Neural progenitor cell (in vitro differentiated cells): ENCODE measurements around the gene CCDC14. TPM values are rescaled to one million over a fixed set of nuclear protein-coding genes. Genes with fewer than 3 reads are reported as not detected.

Experiments used
- DNase-seq: peaks from one replicate; pipeline ENCODE4 v3.0.0-alpha.2; 2016; ENCODE audit warnings: low spot score
- H2AFZ ChIP-seq: fragments of 200-600 bp; sonication (generic); replicated peaks from 2 replicates; pipeline ENCODE4 v1.6.1; 2016; ENCODE audit warnings: antibody characterized with exemption
- H3F3A ChIP-seq: fragments of 200-600 bp; sonication (generic); 2 replicates; pipeline ENCODE4 v1.6.1; 2016; ENCODE audit warnings: antibody characterized with exemption, low read depth
- H3K27ac ChIP-seq: fragments of 200-600 bp; sonication (generic); 2 replicates; pipeline ENCODE4 v1.5.1; 2016; ENCODE audit warnings: mild to moderate bottlenecking
- H3K27me3 ChIP-seq: fragments of 200-600 bp; sonication (generic); 2 replicates; pipeline ENCODE4 v1.6.1; 2016; ENCODE audit warnings: mild to moderate bottlenecking, moderate library complexity
- H3K36me3 ChIP-seq: fragments of 200-600 bp; sonication (generic); 2 replicates; pipeline ENCODE4 v1.5.1; 2016
- H3K4me1 ChIP-seq: fragments of 200-600 bp; sonication (generic); 2 replicates; pipeline ENCODE4 v1.6.1; 2016; ENCODE audit warnings: mixed run types
- H3K4me2 ChIP-seq: fragments of 200-600 bp; sonication (generic); 2 replicates; pipeline ENCODE4 v1.6.1; 2016
- H3K4me3 ChIP-seq: fragments of 200-600 bp; sonication (generic); 2 replicates; pipeline ENCODE4 v1.5.1; 2016
- H3K79me2 ChIP-seq: fragments of 200-600 bp; sonication (generic); 2 replicates; pipeline ENCODE4 v1.6.1; 2016; ENCODE audit warnings: low read depth
- H3K9ac ChIP-seq: fragments of 200-600 bp; sonication (generic); 2 replicates; pipeline ENCODE4 v1.6.1; 2016
- H3K9me3 ChIP-seq: fragments of 200-600 bp; sonication (generic); 2 replicates; pipeline ENCODE4 v1.5.1; 2016; ENCODE audit warnings: low read depth
- H4K20me1 ChIP-seq: fragments of 200-600 bp; sonication (generic); 2 replicates; pipeline ENCODE4 v1.6.1; 2016; ENCODE audit warnings: low read depth
- H3K27ac Mint-ChIP-seq: 3 replicates; pipeline ENCODE4 v1.8.0; 2021; ENCODE audit warnings: mixed read lengths
- H3K27me3 Mint-ChIP-seq: 2 replicates; pipeline ENCODE4 v1.8.0; 2022; ENCODE audit warnings: low read depth, mild to moderate bottlenecking, inconsistent platforms, moderate library complexity, mixed read lengths; ENCODE audit not compliant: insufficient read depth
- H3K36me3 Mint-ChIP-seq: 3 replicates; pipeline ENCODE4 v1.8.0; 2021; ENCODE audit warnings: mixed read lengths
- H3K4me1 Mint-ChIP-seq: 3 replicates; pipeline ENCODE4 v1.8.0; 2021; ENCODE audit warnings: mixed read lengths
- H3K4me3 Mint-ChIP-seq: 3 replicates; pipeline ENCODE4 v1.8.0; 2021; ENCODE audit warnings: mild to moderate bottlenecking, moderate library complexity, mixed read lengths
- H3K9me3 Mint-ChIP-seq: 3 replicates; pipeline ENCODE4 v1.8.0; 2020; ENCODE audit warnings: mixed read lengths
- CTCF ChIP-seq: fragments of 200-600 bp; sonication (generic); IDR thresholded peaks from 2 replicates; pipeline ENCODE4 v1.5.1; 2017; ENCODE audit warnings: antibody characterized with exemption, mild to moderate bottlenecking
- EZH2 ChIP-seq: fragments of 200-600 bp; sonication (generic); IDR thresholded peaks from 2 replicates; pipeline ENCODE4 v1.6.1; 2017; ENCODE audit warnings: antibody characterized with exemption, mild to moderate bottlenecking, moderate library complexity
- EZH2phosphoT487 ChIP-seq: fragments of 200-600 bp; sonication (generic); IDR thresholded peaks from 2 replicates; pipeline ENCODE4 v1.6.1; 2017; ENCODE audit warnings: antibody characterized with exemption
- total RNA-seq: library from RNA; depleted of rRNA; stranded (reverse); fragments of >200 nt; gene quantifications from 2 replicates; pipeline ENCODE4 v1.2.3, GENCODE V29; 2015; ENCODE audit warnings: low replicate concordance

Gene CCDC14
- total RNA-seq, 1 donor from 2014 or later = 250 TPM

- H3K4me1 Mint-ChIP-seq = peaks cover 3% of the 10 kb centered on the region
- TF ChIP-seq CTCF (no peak), EZH2phosphoT487 (no peak), EZH2 (no peak)
- H3K9me3 Mint-ChIP-seq = no peaks in the 10 kb centered on the region
- H2AFZ ChIP-seq = no peak overlapping the region
- peaks cover 23% of the 10 kb centered on the region for H3K79me2 ChIP-seq
- H4K20me1 ChIP-seq = peaks cover 9% of the 10 kb centered on the region
- no peak overlapping the region for H3K4me3 Mint-ChIP-seq
- no peak for DNase-seq
- no peak overlapping the region for H3K4me2 ChIP-seq
- H3K27ac Mint-ChIP-seq = no peak overlapping the region
- no peaks in the 10 kb centered on the region for H3K9me3 ChIP-seq
- H3F3A ChIP-seq = no peaks in the 10 kb centered on the region
- H3K27me3 ChIP-seq = no peaks in the 10 kb centered on the region
- H3K27me3 Mint-ChIP-seq = no peaks in the 10 kb centered on the region
- no peak overlapping the region for H3K4me3 ChIP-seq
- H3K4me1 ChIP-seq = no peaks in the 10 kb centered on the region
- peaks cover 37% of the 10 kb centered on the region for H3K36me3 Mint-ChIP-seq
- peaks cover 8% of the 10 kb centered on the region for H3K36me3 ChIP-seq
- no peak overlapping the region for H3K9ac ChIP-seq
- H3K27ac ChIP-seq = no peak overlapping the region
These were observed 8.0 kb downstream of the CCDC14 start for GRCh38 chr3:123952844-123953520.

- no peaks in the 10 kb centered on the region for H3K9me3 ChIP-seq
- H4K20me1 ChIP-seq = peaks cover 6% of the 10 kb centered on the region
- H3F3A ChIP-seq = peaks cover 4% of the 10 kb centered on the region
- no peaks in the 10 kb centered on the region for H3K27me3 ChIP-seq
- H3K4me1 ChIP-seq = no peaks in the 10 kb centered on the region
- peaks cover 14% of the 10 kb centered on the region for H3K36me3 ChIP-seq
- Mint-ChIP-seq H3K36me3 (peaks cover 38% of the 10 kb centered on the region), H3K27me3 (no peaks in the 10 kb centered on the region), H3K27ac (no peak overlapping the region), H3K4me1 (no peaks in the 10 kb centered on the region), H3K4me3 (no peak overlapping the region), H3K9me3 (no peaks in the 10 kb centered on the region)
- no peak overlapping the region for H3K9ac ChIP-seq
- H3K79me2 ChIP-seq = peaks cover 11% of the 10 kb centered on the region
- TF ChIP-seq CTCF (no peak), EZH2 (no peak), EZH2phosphoT487 (no peak)
- H2AFZ ChIP-seq = no peak overlapping the region
- peak overlapping the region; percentile 3 for H3K27ac ChIP-seq
- no peak overlapping the region for H3K4me2 ChIP-seq
- no peak for DNase-seq
- H3K4me3 ChIP-seq = no peak overlapping the region
These were observed 9.2 kb downstream of the CCDC14 start for GRCh38 chr3:123951522-123952447.

GRCh38 chr3:123949641-123950040, 11.4 kb downstream of the CCDC14 start:
- H3K9ac ChIP-seq = no peak overlapping the region
- peaks cover 6% of the 10 kb centered on the region for H4K20me1 ChIP-seq
- peaks cover 7% of the 10 kb centered on the region for H3F3A ChIP-seq
- TF ChIP-seq EZH2 = no peak
- no peak for DNase-seq
- Mint-ChIP-seq H3K27me3 (no peaks in the 10 kb centered on the region), H3K4me1 (no peaks in the 10 kb centered on the region), H3K27ac (no peak overlapping the region), H3K36me3 (peaks cover 43% of the 10 kb centered on the region), H3K4me3 (no peak overlapping the region), H3K9me3 (no peaks in the 10 kb centered on the region)
- no peak overlapping the region for H2AFZ ChIP-seq
- H3K27ac ChIP-seq = no peak overlapping the region
- no peak overlapping the region for H3K4me3 ChIP-seq
- H3K4me1 ChIP-seq = no peaks in the 10 kb centered on the region
- H3K4me2 ChIP-seq = no peak overlapping the region
- no peaks in the 10 kb centered on the region for H3K9me3 ChIP-seq
- H3K27me3 ChIP-seq = no peaks in the 10 kb centered on the region
- peaks cover 22% of the 10 kb centered on the region for H3K36me3 ChIP-seq
- H3K79me2 ChIP-seq = no peaks in the 10 kb centered on the region

GRCh38 chr3:123948449-123948848, 12.6 kb downstream of the CCDC14 start:
- Mint-ChIP-seq H3K36me3 (peaks cover 43% of the 10 kb centered on the region), H3K4me1 (no peaks in the 10 kb centered on the region), H3K9me3 (no peaks in the 10 kb centered on the region), H3K27ac (no peak overlapping the region), H3K27me3 (no peaks in the 10 kb centered on the region), H3K4me3 (no peak overlapping the region)
- Histone ChIP-seq H3F3A (peaks cover 7% of the 10 kb centered on the region), H3K27ac (no peak overlapping the region), H3K79me2 (no peaks in the 10 kb centered on the region), H3K9ac (no peak overlapping the region), H3K4me3 (no peak overlapping the region), H3K4me2 (no peak overlapping the region), H2AFZ (no peak overlapping the region), H3K27me3 (no peaks in the 10 kb centered on the region), H3K36me3 (peaks cover 22% of the 10 kb centered on the region), H4K20me1 (peaks cover 6% of the 10 kb centered on the region), H3K4me1 (no peaks in the 10 kb centered on the region), H3K9me3 (no peaks in the 10 kb centered on the region)
- no peak for TF ChIP-seq EZH2
- no peak for TF ChIP-seq CTCF
- TF ChIP-seq EZH2phosphoT487 = no peak
- DNase-seq = no peak
